GM23338 (cell line): Measurements from ENCODE around the gene ADGRL3. TPM values are rescaled to one million over a fixed set of nuclear protein-coding genes. Genes with fewer than 3 reads are reported as not detected.

Experiments used
- ATAC-seq: fragments of 200-7000 bp; cut with Tn5 transposase; 3 replicates; pipeline ENCODE4 v1.9.1; 2020
- DNase-seq: peaks from one replicate; pipeline ENCODE4 v3.0.0-alpha.2; 2015; ENCODE audit warnings: low spot score
- H2AFZ ChIP-seq: fragments of 200-600 bp; sonication (generic); 2 replicates; pipeline ENCODE4 v1.8.0; 2016; ENCODE audit warnings: antibody characterized with exemption, mild to moderate bottlenecking, moderate library complexity
- H3F3A ChIP-seq: fragments of 200-600 bp; sonication (generic); replicated peaks from 2 replicates; pipeline ENCODE4 v1.8.0; 2017; ENCODE audit warnings: antibody characterized with exemption, mixed run types, low read depth
- H3K27ac ChIP-seq: fragments of 200-600 bp; sonication (generic); 2 replicates; pipeline ENCODE4 v1.6.1; 2016; ENCODE audit warnings: low read depth
- H3K27me3 ChIP-seq: fragments of 200-600 bp; sonication (generic); 2 replicates; pipeline ENCODE4 v1.8.0; 2016; ENCODE audit warnings: mild to moderate bottlenecking, mixed run types, moderate library complexity; ENCODE audit not compliant: insufficient read depth
- H3K36me3 ChIP-seq: fragments of 200-600 bp; sonication (generic); 2 replicates; pipeline ENCODE4 v1.8.0; 2016; ENCODE audit warnings: mild to moderate bottlenecking; ENCODE audit not compliant: insufficient read depth
- H3K4me1 ChIP-seq: fragments of 200-600 bp; sonication (generic); 2 replicates; pipeline ENCODE4 v1.8.0; 2016; ENCODE audit warnings: mild to moderate bottlenecking, moderate library complexity; ENCODE audit not compliant: insufficient read depth
- H3K4me2 ChIP-seq: fragments of 200-600 bp; sonication (generic); 2 replicates; pipeline ENCODE4 v1.7.1; 2017; ENCODE audit warnings: mixed run types
- H3K4me3 ChIP-seq: fragments of 200-600 bp; sonication (generic); 2 replicates; pipeline ENCODE4 v1.6.1; 2016; ENCODE audit warnings: mixed run types
- H3K79me2 ChIP-seq: fragments of 200-600 bp; sonication (generic); replicated peaks from 2 replicates; pipeline ENCODE4 v1.8.0; 2017; ENCODE audit warnings: mild to moderate bottlenecking; ENCODE audit not compliant: insufficient read depth
- H3K9me2 ChIP-seq: fragments of 200-600 bp; sonication (generic); 2 replicates; pipeline ENCODE4 v1.8.0; 2017; ENCODE audit not compliant: insufficient read depth
- H4K20me1 ChIP-seq: fragments of 200-600 bp; sonication (generic); replicated peaks from 2 replicates; pipeline ENCODE4 v1.8.0; 2017; ENCODE audit warnings: mild to moderate bottlenecking; ENCODE audit not compliant: insufficient read depth
- H3K27ac Mint-ChIP-seq: 2 replicates; pipeline ENCODE4 v1.8.0; 2020; ENCODE audit warnings: inconsistent platforms, mild to moderate bottlenecking, moderate library complexity, mixed read lengths
- H3K27me3 Mint-ChIP-seq: 3 replicates; pipeline ENCODE4 v1.8.0; 2022; ENCODE audit warnings: low read depth, mild to moderate bottlenecking, moderate library complexity, mixed read lengths, inconsistent platforms; ENCODE audit not compliant: insufficient read depth, poor library complexity
- H3K36me3 Mint-ChIP-seq: 3 replicates; pipeline ENCODE4 v1.8.0; 2021; ENCODE audit warnings: low read depth, mild to moderate bottlenecking, inconsistent platforms, moderate library complexity, mixed read lengths
- H3K4me1 Mint-ChIP-seq: 3 replicates; pipeline ENCODE4 v1.8.0; 2020; ENCODE audit warnings: mild to moderate bottlenecking, inconsistent platforms, mixed read lengths
- H3K4me3 Mint-ChIP-seq: 3 replicates; pipeline ENCODE4 v1.8.0; 2021; ENCODE audit warnings: moderate library complexity, mild to moderate bottlenecking, inconsistent platforms, mixed read lengths
- H3K9me3 Mint-ChIP-seq: 3 replicates; pipeline ENCODE4 v1.8.0; 2020; ENCODE audit warnings: moderate library complexity, mild to moderate bottlenecking, inconsistent platforms, mixed read lengths
- CREB1 ChIP-seq: fragments of 250-450 bp; sonication (Bioruptor Pico); IDR thresholded peaks from 2 replicates; pipeline ENCODE4 v1.5.0; 2020; ENCODE audit warnings: low read depth, mild to moderate bottlenecking, moderate library complexity
- CTCF ChIP-seq, 2 experiments: fragments of 200-600 bp in 1 of 2; sonication (generic) in 1 of 2; conservative IDR thresholded peaks; 2 replicates each; pipeline versions ENCODE4 v1.5.1 to v1.6.1; 2016 to 2017; ENCODE audit warnings: antibody characterized with exemption in 2 of 2, low read depth in 2 of 2, mild to moderate bottlenecking in 2 of 2, moderate library complexity in 1 of 2
- ETS1 ChIP-seq: IDR thresholded peaks from 2 replicates; pipeline ENCODE4 v1.6.1; 2016; ENCODE audit warnings: antibody characterized with exemption
- EZH2 ChIP-seq: fragments of 200-600 bp; sonication (generic); IDR thresholded peaks from one replicate; pipeline ENCODE4 v1.8.0; 2017; ENCODE audit warnings: antibody characterized with exemption, mild to moderate bottlenecking, low read depth; ENCODE audit not compliant: unreplicated experiment
- EZH2phosphoT487 ChIP-seq: fragments of 200-600 bp; sonication (generic); IDR thresholded peaks from one replicate; pipeline ENCODE4 v1.8.1; 2018; ENCODE audit warnings: antibody characterized with exemption; ENCODE audit not compliant: unreplicated experiment
- JUNB ChIP-seq: IDR thresholded peaks from one replicate; pipeline ENCODE4 v1.6.1; 2016; ENCODE audit warnings: antibody characterized with exemption; ENCODE audit not compliant: unreplicated experiment
- NANOG ChIP-seq: IDR thresholded peaks from 2 replicates; pipeline ENCODE4 v1.6.1; 2016; ENCODE audit warnings: antibody characterized with exemption, borderline replicate concordance
- STAT1 ChIP-seq: IDR thresholded peaks from one replicate; pipeline ENCODE4 v1.6.1; 2016; ENCODE audit warnings: antibody characterized with exemption; ENCODE audit not compliant: unreplicated experiment
- ZNF114 ChIP-seq: fragments of 250-450 bp; sonication (Bioruptor Pico); IDR thresholded peaks from 2 replicates; pipeline ENCODE4 v1.5.0; 2020; ENCODE audit warnings: mild to moderate bottlenecking, moderate library complexity
- polyA plus RNA-seq: library from polyadenylated mRNA; unstranded; fragments of >200 nt; fragmentation: Nextera tagmentation; extraction: Ambion mirVana; gene quantifications from 2 replicates; pipeline ENCODE4 v1.2.1, GENCODE V29; 2016
- total RNA-seq: library from RNA; depleted of rRNA; stranded (reverse); fragments of >200 nt; shearing (Covaris generic); gene quantifications from 2 replicates; pipeline ENCODE4 v1.2.3, GENCODE V29; 2014
- TF ChIP-seq, protein P1 (sequence below): IDR thresholded peaks from one replicate; pipeline ENCODE4 v1.6.1; 2018; ENCODE audit warnings: antibody characterized with exemption; ENCODE audit not compliant: unreplicated experiment

The ADGRL3 gene
- total and polyA plus RNA-seq, 2 experiments from 2014 or later = 9.7 to 16.5 TPM

- no peaks in the 10 kb centered on the region for H3K27me3 ChIP-seq
- no peak overlapping the region; the same call in 1 of the 2 replicates for H3K4me2 ChIP-seq
- no peak overlapping the region for H3K27ac ChIP-seq
- H3K9me3 Mint-ChIP-seq = peaks cover 28% of the 10 kb centered on the region
- no peaks in the 10 kb centered on the region; the same call in 1 of the 2 replicates for H3K79me2 ChIP-seq
- H3K9me2 ChIP-seq = peaks cover 4% of the 10 kb centered on the region
- H3K27ac Mint-ChIP-seq = no peak overlapping the region; the same call in 1 of the 2 replicates
- no peak overlapping the region for H3K4me3 ChIP-seq
- H3K4me1 ChIP-seq = peaks cover 14% of the 10 kb centered on the region
- DNase-seq = no peak
- H4K20me1 ChIP-seq = no peaks in the 10 kb centered on the region
- H3K36me3 ChIP-seq = peaks cover 10% of the 10 kb centered on the region; the same call in 1 of the 2 replicates
- ATAC-seq = no peak
- H3K36me3 Mint-ChIP-seq = peaks cover 35% of the 10 kb centered on the region
- H3F3A ChIP-seq = no peaks in the 10 kb centered on the region
- no peak overlapping the region for H3K4me3 Mint-ChIP-seq
- H3K4me1 Mint-ChIP-seq = peaks cover 20% of the 10 kb centered on the region
- TF ChIP-seq EZH2phosphoT487 (no peak), STAT1 (no peak), CREB1 (CRISPR knock-in tag) (no peak), CTCF (conservative IDR thresholded peaks at IDR 0.05; ENCODE audit: low read depth in 2 of 2) (no peak), ETS1 (no peak)
- TF ChIP-seq, protein P1, sequence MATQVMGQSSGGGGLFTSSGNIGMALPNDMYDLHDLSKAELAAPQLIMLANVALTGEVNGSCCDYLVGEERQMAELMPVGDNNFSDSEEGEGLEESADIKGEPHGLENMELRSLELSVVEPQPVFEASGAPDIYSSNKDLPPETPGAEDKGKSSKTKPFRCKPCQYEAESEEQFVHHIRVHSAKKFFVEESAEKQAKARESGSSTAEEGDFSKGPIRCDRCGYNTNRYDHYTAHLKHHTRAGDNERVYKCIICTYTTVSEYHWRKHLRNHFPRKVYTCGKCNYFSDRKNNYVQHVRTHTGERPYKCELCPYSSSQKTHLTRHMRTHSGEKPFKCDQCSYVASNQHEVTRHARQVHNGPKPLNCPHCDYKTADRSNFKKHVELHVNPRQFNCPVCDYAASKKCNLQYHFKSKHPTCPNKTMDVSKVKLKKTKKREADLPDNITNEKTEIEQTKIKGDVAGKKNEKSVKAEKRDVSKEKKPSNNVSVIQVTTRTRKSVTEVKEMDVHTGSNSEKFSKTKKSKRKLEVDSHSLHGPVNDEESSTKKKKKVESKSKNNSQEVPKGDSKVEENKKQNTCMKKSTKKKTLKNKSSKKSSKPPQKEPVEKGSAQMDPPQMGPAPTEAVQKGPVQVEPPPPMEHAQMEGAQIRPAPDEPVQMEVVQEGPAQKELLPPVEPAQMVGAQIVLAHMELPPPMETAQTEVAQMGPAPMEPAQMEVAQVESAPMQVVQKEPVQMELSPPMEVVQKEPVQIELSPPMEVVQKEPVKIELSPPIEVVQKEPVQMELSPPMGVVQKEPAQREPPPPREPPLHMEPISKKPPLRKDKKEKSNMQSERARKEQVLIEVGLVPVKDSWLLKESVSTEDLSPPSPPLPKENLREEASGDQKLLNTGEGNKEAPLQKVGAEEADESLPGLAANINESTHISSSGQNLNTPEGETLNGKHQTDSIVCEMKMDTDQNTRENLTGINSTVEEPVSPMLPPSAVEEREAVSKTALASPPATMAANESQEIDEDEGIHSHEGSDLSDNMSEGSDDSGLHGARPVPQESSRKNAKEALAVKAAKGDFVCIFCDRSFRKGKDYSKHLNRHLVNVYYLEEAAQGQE = no peak
- no peaks in the 10 kb centered on the region for H3K27me3 Mint-ChIP-seq
- H2AFZ ChIP-seq = no peak overlapping the region
Measured at GRCh38 chr4:61320154-61320553, 120.0 kb downstream of the ADGRL3 start.

- Histone ChIP-seq H3K4me2 (no peak overlapping the region; the same call in 1 of the 2 replicates), H3K27ac (no peak overlapping the region; the same call in 1 of the 2 replicates), H3K4me3 (no peak overlapping the region), H2AFZ (no peak overlapping the region), H3K79me2 (no peaks in the 10 kb centered on the region; the same call in 1 of the 2 replicates), H3F3A (no peaks in the 10 kb centered on the region), H3K36me3 (peaks cover 10% of the 10 kb centered on the region; the same call in 1 of the 2 replicates), H3K4me1 (peaks cover 14% of the 10 kb centered on the region), H3K9me2 (peaks cover 4% of the 10 kb centered on the region), H3K27me3 (no peaks in the 10 kb centered on the region), H4K20me1 (no peaks in the 10 kb centered on the region)
- DNase-seq = no peak
- H3K9me3 Mint-ChIP-seq = peaks cover 28% of the 10 kb centered on the region
- H3K36me3 Mint-ChIP-seq = peaks cover 35% of the 10 kb centered on the region
- peaks cover 20% of the 10 kb centered on the region for H3K4me1 Mint-ChIP-seq
- ATAC-seq = no peak
- no peaks in the 10 kb centered on the region for H3K27me3 Mint-ChIP-seq
- peak overlapping the region; percentile 29; the same call in 1 of the 2 replicates for H3K27ac Mint-ChIP-seq
- H3K4me3 Mint-ChIP-seq = no peak overlapping the region
- TF ChIP-seq EZH2 = no peak
- TF ChIP-seq JUNB = no peak
- no peak for TF ChIP-seq NANOG
- TF ChIP-seq STAT1 = no peak
- no peak for TF ChIP-seq ZNF114 (CRISPR knock-in tag)
Measured at GRCh38 chr4:61320631-61321030, 120.5 kb downstream of the ADGRL3 start.
